BJ (cell line): ENCODE data around the gene SLC24A4. TPM values are rescaled to one million over a fixed set of nuclear protein-coding genes. Genes with fewer than 3 reads are reported as not detected.

Source experiments
- CTCF ChIA-PET: fragments of 350-600 bp; formaldehyde crosslinking; extraction: SDS; loops from one replicate; lab custom pipeline; 2021; ENCODE audit warnings: antibody characterized with exemption, inconsistent platforms; lab: Yijun Ruan, JAX
- POLR2A ChIA-PET: fragments of 300-600 bp; sonication (Branson Sonifier 250); formaldehyde crosslinking; extraction: SDS; loops from one replicate; lab custom pipeline; 2021; ENCODE audit warnings: antibody characterized with exemption; lab: Charles Lee
- DNase-seq: peaks from one replicate; pipeline ENCODE4 v3.0.0-alpha.2; 2011; ENCODE audit warnings: low read depth
- H3K27me3 ChIP-seq: 2 replicates; pipeline ENCODE4 v1.6.0; 2011; ENCODE audit warnings: low read length; ENCODE audit not compliant: control insufficient read depth, insufficient read depth
- H3K36me3 ChIP-seq: 2 replicates; pipeline ENCODE4 v1.5.1; 2011; ENCODE audit warnings: low read length; ENCODE audit not compliant: control insufficient read depth, insufficient read depth
- H3K4me3 ChIP-seq: 2 replicates; pipeline ENCODE4 v1.5.1; 2011; ENCODE audit warnings: low read depth, mild to moderate bottlenecking, control low read depth, low read length
- CTCF ChIP-seq: IDR thresholded peaks from 2 replicates; pipeline ENCODE4 v1.5.1; 2011; ENCODE audit warnings: low read depth, mild to moderate bottlenecking, control low read depth, inconsistent platforms, low read length, moderate library complexity; ENCODE audit not compliant: insufficient read depth
- polyA plus RNA-seq: library from polyadenylated mRNA; depleted of rRNA; stranded (reverse); fragments of >200 nt; gene quantifications from 2 replicates; pipeline ENCODE4 v1.2.3, GENCODE V29; 2011

SLC24A4 gene
- polyA plus RNA-seq, 1 experiment = not detected

- Histone ChIP-seq H3K4me3 (no peak overlapping the region), H3K27me3 (peaks cover 2% of the 10 kb centered on the region), H3K36me3 (no peaks in the 10 kb centered on the region)
- CTCF ChIA-PET = no interaction called here
- TF ChIP-seq CTCF = no peak
- DNase-seq = no peak
- POLR2A ChIA-PET = no interaction called here
These were observed 6.8 kb upstream of the SLC24A4 start for GRCh38 chr14:92316176-92316575.

GRCh38 chr14:92316937-92317336, 6.0 kb upstream of the SLC24A4 start:
- H3K4me3 ChIP-seq = no peak overlapping the region
- no peak for DNase-seq
- TF ChIP-seq CTCF = no peak
- POLR2A ChIA-PET = no interaction called here
- H3K27me3 ChIP-seq = peaks cover 8% of the 10 kb centered on the region
- CTCF ChIA-PET = no interaction called here
- no peaks in the 10 kb centered on the region for H3K36me3 ChIP-seq

GRCh38 chr14:92317511-92317910, 5.5 kb upstream of the SLC24A4 start:
- POLR2A ChIA-PET = no interaction called here
- H3K36me3 ChIP-seq = no peaks in the 10 kb centered on the region
- CTCF ChIA-PET = no interaction called here
- peaks cover 14% of the 10 kb centered on the region for H3K27me3 ChIP-seq
- no peak overlapping the region for H3K4me3 ChIP-seq
- no peak for TF ChIP-seq CTCF
- DNase-seq = no peak

GRCh38 chr14:92321701-92322100, 1.3 kb upstream of the SLC24A4 start:
- H3K4me3 ChIP-seq = no peak overlapping the region
- no peak for DNase-seq
- POLR2A ChIA-PET = no interaction called here
- H3K36me3 ChIP-seq = no peaks in the 10 kb centered on the region
- CTCF ChIA-PET = no interaction called here
- peaks cover 33% of the 10 kb centered on the region for H3K27me3 ChIP-seq
- TF ChIP-seq CTCF = no peak

- POLR2A ChIA-PET = interaction anchor here (0.6 kb wide), 1 partner anchor 25 kb away, joined by 9 read pairs; no protein-coding TSS in a partner anchor
- Histone ChIP-seq H3K36me3 (no peaks in the 10 kb centered on the region), H3K4me3 (no peak overlapping the region), H3K27me3 (peaks cover 35% of the 10 kb centered on the region)
- TF ChIP-seq CTCF = no peak
- CTCF ChIA-PET = interaction anchor here (0.5 kb wide), 1 partner anchor 26 kb away, joined by 3 read pairs; no protein-coding TSS in a partner anchor
- no peak for DNase-seq
These were observed 449 bp upstream of the SLC24A4 start for GRCh38 chr14:92322516-92322915.
